H1 (cell line): ENCODE results near the gene VSTM2L. TPM values are rescaled to one million over a fixed set of nuclear protein-coding genes. Genes with fewer than 3 reads are reported as not detected.

Experiments
- BACH1 ChIP-seq: IDR thresholded peaks from 2 replicates; pipeline ENCODE4 v1.6.1; 2012; ENCODE audit warnings: low read length, improper control_type of control experiment
- BRCA1 ChIP-seq: IDR thresholded peaks from 2 replicates; pipeline ENCODE4 v1.6.1; 2012; ENCODE audit warnings: low read depth, low read length, improper control_type of control experiment
- CHD7 ChIP-seq: fragments of 300-600 bp; sonication (generic); IDR thresholded peaks from 2 replicates; pipeline ENCODE4 v1.7.1; 2012; ENCODE audit warnings: low read length, moderate library complexity, mild to moderate bottlenecking, inconsistent platforms; ENCODE audit not compliant: insufficient replicate concordance
- EZH2 ChIP-seq: fragments of 200-600 bp; sonication (generic); IDR thresholded peaks from 2 replicates; pipeline ENCODE4 v1.7.1; 2012; ENCODE audit warnings: low read depth, mild to moderate bottlenecking, moderate library complexity, low read length, inconsistent platforms; ENCODE audit not compliant: severe bottlenecking
- HDAC6 ChIP-seq: IDR thresholded peaks from one replicate; pipeline ENCODE4 v1.7.1; 2012; ENCODE audit warnings: low read depth, mild to moderate bottlenecking, inconsistent platforms, low read length, moderate library complexity
- KDM5A ChIP-seq: fragments of 200-600 bp; IDR thresholded peaks from 2 replicates; pipeline ENCODE4 v1.7.1; 2012; ENCODE audit warnings: mild to moderate bottlenecking, low read length, inconsistent platforms, mixed read lengths
- MAFK ChIP-seq: IDR thresholded peaks from 2 replicates; pipeline ENCODE4 v1.6.1; 2012; ENCODE audit warnings: low read depth, mild to moderate bottlenecking, improper control_type of control experiment, low read length
- NANOG ChIP-seq: IDR thresholded peaks from 2 replicates; pipeline ENCODE4 v1.6.1; 2011; ENCODE audit warnings: low read length, low read depth, mild to moderate bottlenecking, inconsistent platforms; ENCODE audit not compliant: insufficient read depth, poor library complexity, severe bottlenecking
- RXRA ChIP-seq: IDR thresholded peaks from 2 replicates; pipeline ENCODE4 v1.6.1; 2011; ENCODE audit warnings: low read depth, mild to moderate bottlenecking, low read length, moderate library complexity; ENCODE audit not compliant: insufficient read depth
- SP1 ChIP-seq: IDR thresholded peaks from 2 replicates; pipeline ENCODE4 v1.6.1; 2011; ENCODE audit warnings: low read depth, low read length
- TEAD4 ChIP-seq: IDR thresholded peaks from 2 replicates; pipeline ENCODE4 v1.6.1; 2012; ENCODE audit warnings: low read depth, low read length, inconsistent platforms, mixed read lengths
- polyA plus RNA-seq, 7 experiments: library from polyadenylated mRNA; depleted of rRNA in 3 of 7; stranded (reverse) in 5 of 7; unstranded in 2 of 7; fragments of >200 nt in 5 of 7; fragments of 200-250 nt in 2 of 7; gene quantifications; 1 replicate in 5 of 7; 2 replicates in 1 of 7; 4 replicates in 1 of 7; pipeline versions ENCODE4 v1.2.1 to v1.2.3, GENCODE V29; 2011 to 2013; ENCODE audit warnings: missing spikeins in 2 of 7, mixed read lengths in 2 of 7
- total RNA-seq: library from RNA; stranded (reverse); fragmentation: NEBNext Ultra II Directional; extraction: Animal tissue kit (Norgen Biotek cat#: 25700); gene quantifications from 2 replicates; pipeline ENCODE4 v1.2.1, GENCODE V29; 2021

Gene VSTM2L
- total and polyA plus RNA-seq, 2 of the 8 experiments (the other 6 are each of a cell fraction or from before 2014, with no cell fraction given): 1.3 to 3.2 TPM

DNA sequence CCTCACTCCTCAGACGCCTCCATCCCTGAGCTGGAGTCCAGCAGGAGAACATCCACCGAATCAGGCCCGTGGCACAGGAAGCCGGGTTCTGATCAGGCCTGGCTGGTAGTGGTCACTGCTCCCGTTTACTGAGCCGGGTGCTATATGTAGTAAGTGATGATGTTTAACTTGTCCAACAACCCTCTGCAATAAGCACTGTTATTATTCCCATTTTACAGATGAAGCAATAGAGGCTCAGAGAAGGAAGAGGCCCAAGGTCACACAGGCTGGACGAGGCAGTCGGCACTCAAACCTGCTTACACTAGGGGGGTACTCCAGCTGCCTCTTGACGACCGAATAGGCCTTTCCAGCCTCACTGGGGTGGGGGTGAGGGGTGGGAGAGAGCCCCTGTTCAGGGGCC, 14.3 kb upstream of the VSTM2L start (continued):
- TF ChIP-seq CHD7: no peak
- TF ChIP-seq HDAC6: no peak
- no peak for TF ChIP-seq BRCA1
- no peak for TF ChIP-seq NANOG
- TF ChIP-seq TEAD4: no peak
- TF ChIP-seq MAFK: no peak
- TF ChIP-seq EZH2: no peak
- no peak for TF ChIP-seq RXRA
- TF ChIP-seq KDM5A: no peak
- TF ChIP-seq BACH1: no peak
- TF ChIP-seq SP1: no peak
- TF ChIP-seq, all 59 proteins: peak for 0
